Inferior parietal cortex (tissue), 1 donor: ENCODE results near the gene ZWILCH.

Source experiments
- DNase-seq: peaks from one replicate; pipeline ENCODE4 v3.0.0-alpha.2; 2016; ENCODE audit errors: extremely low spot score

ZWILCH gene

GRCh38 chr15:66542896-66543295 lies 37.8 kb downstream of the ZWILCH start:
- no peak for DNase-seq

GRCh38 chr15:66545255-66545654 lies 40.1 kb downstream of the ZWILCH start:
- DNase-seq = no peak

GRCh38 chr15:66555685-66556084 lies 50.6 kb downstream of the ZWILCH start:
- DNase-seq = no peak

GRCh38 chr15:66558271-66558670 lies 53.1 kb downstream of the ZWILCH start:
- no peak for DNase-seq

- DNase-seq = no peak
These were observed 55.9 kb downstream of the ZWILCH start for GRCh38 chr15:66560856-66561525.

- DNase-seq = no peak
These were observed 58.0 kb downstream of the ZWILCH start for GRCh38 chr15:66563126-66563525.

- DNase-seq = no peak
These were observed 58.5 kb downstream of the ZWILCH start for GRCh38 chr15:66563566-66564110.

GRCh38 chr15:66564136-66565041 lies 59.3 kb downstream of the ZWILCH start:
- no peak for DNase-seq

- no peak for DNase-seq
These were observed 60.1 kb downstream of the ZWILCH start for GRCh38 chr15:66565141-66565641.

GRCh38 chr15:66565741-66566144 lies 60.6 kb downstream of the ZWILCH start, which contains the start of gene LCTL:
LCTL (minus strand) TSS chr15:66565998; CDS start chr15:66565365, 633 bp downstream.
- DNase-seq = no peak

- DNase-seq = peak; percentile 79
These were observed 61.9 kb downstream of the ZWILCH start for GRCh38 chr15:66566963-66567531.

- DNase-seq = no peak
These were observed 62.8 kb downstream of the ZWILCH start for GRCh38 chr15:66567897-66568296.

- DNase-seq = no peak
These were observed 64.5 kb downstream of the ZWILCH start for GRCh38 chr15:66569461-66570137.

- no peak for DNase-seq
These were observed 65.2 kb downstream of the ZWILCH start for GRCh38 chr15:66570327-66570726.

- DNase-seq = no peak
These were observed 65.8 kb downstream of the ZWILCH start for GRCh38 chr15:66570842-66571478.

GRCh38 chr15:66572146-66572545 lies 67.0 kb downstream of the ZWILCH start:
- DNase-seq = no peak

GRCh38 chr15:66573348-66573718 lies 68.2 kb downstream of the ZWILCH start:
- DNase-seq = no peak

- DNase-seq = no peak
These were observed 68.8 kb downstream of the ZWILCH start for GRCh38 chr15:66573719-66574595.

GRCh38 chr15:66574596-66574950 lies 69.4 kb downstream of the ZWILCH start:
- no peak for DNase-seq

- DNase-seq = no peak
These were observed 73.3 kb downstream of the ZWILCH start for GRCh38 chr15:66578286-66578875.
